Upper lobe of left lung (tissue), 6 donors: Measurements from ENCODE around the gene PLPP1. TPM values are rescaled to one million over a fixed set of nuclear protein-coding genes. Genes with fewer than 3 reads are reported as not detected.

Experiments
- ATAC-seq, 2 donors: fragments of 200-7000 bp; cut with Tn5 transposase; one replicate each; pipeline ENCODE4 v1.9.1; 2022; ENCODE audit warnings: mild to moderate bottlenecking in 2 of 2, moderate library complexity in 2 of 2; ENCODE audit not compliant: low FRiP score in 2 of 2
- DNase-seq, 2 donors: peaks; one replicate each; pipeline ENCODE4 v3.0.0-alpha.2; 2019 to 2020
- H3K27ac ChIP-seq, 4 donors: fragments of 200-600 bp; sonication (generic); one replicate each; pipeline ENCODE4 v1.5.1; 2016 to 2019
- H3K27me3 ChIP-seq, 4 donors: fragments of 200-600 bp; sonication (generic); one replicate each; pipeline ENCODE4 v1.5.1; 2017 to 2019
- H3K36me3 ChIP-seq, 4 donors: fragments of 200-600 bp; sonication (generic); one replicate each; pipeline ENCODE4 v1.5.1; 2016 to 2019
- H3K4me1 ChIP-seq, 4 donors: fragments of 200-600 bp; sonication (generic); one replicate each; pipeline ENCODE4 v1.5.1; 2018 to 2019
- H3K4me3 ChIP-seq, 4 donors: fragments of 200-600 bp; sonication (generic); one replicate each; pipeline ENCODE4 v1.5.1; 2017 to 2019; ENCODE audit warnings: mild to moderate bottlenecking in 2 of 4, moderate library complexity in 1 of 4
- H3K9me3 ChIP-seq, 4 donors: fragments of 200-600 bp; sonication (generic); one replicate each; pipeline ENCODE4 v1.5.1; 2018 to 2019
- CTCF ChIP-seq, 6 experiments: fragments of 450-650 bp in 4 of 6; fragments of 200-600 bp in 2 of 6; sonication (generic) in 2 of 6; IDR thresholded peaks; one replicate each; pipeline ENCODE4 v1.5.1; 2016 to 2019; ENCODE audit warnings: antibody characterized with exemption in 6 of 6
- EP300 ChIP-seq, 4 donors: sonication (generic); formaldehyde crosslinking; IDR thresholded peaks; one replicate each; pipeline ENCODE4 v1.5.1; 2017; ENCODE audit warnings: antibody characterized with exemption in 4 of 4, control low read depth in 2 of 4
- POLR2A ChIP-seq, 4 donors: fragments of 450-650 bp; IDR thresholded peaks; one replicate each; pipeline ENCODE4 v1.5.1; 2016 to 2017; ENCODE audit warnings: antibody characterized with exemption in 4 of 4, mild to moderate bottlenecking in 2 of 4
- POLR2AphosphoS5 ChIP-seq, 2 donors: sonication (generic); formaldehyde crosslinking; IDR thresholded peaks; one replicate each; pipeline ENCODE4 v1.5.1; 2017; ENCODE audit warnings: antibody characterized with exemption in 2 of 2
- WGBS, 2 donors: methylation state at CpG; one replicate each; pipeline ENCODE4 v1.1.5; 2017 to 2018; 5-methylcytosine and 5-hydroxymethylcytosine counted together
- total RNA-seq, 6 donors: library from RNA; depleted of rRNA in 4 of 6; stranded (reverse); fragments of >200 nt in 4 of 6; gene quantifications; one replicate each; pipeline versions ENCODE4 v1.1.0 to v1.2.1, GENCODE V29; 2016 to 2021
- donor health status: DM: no; HTN: no; CAD: no; lungs with moderate emphysema.
- donor health status: DM: no; HTN: yes; CAD: no; lungs with severe emphysema.

PLPP1 gene
- total RNA-seq, 6 donors from 2014 or later, result 21.0 to 125 (median 65.6) TPM

DNA sequence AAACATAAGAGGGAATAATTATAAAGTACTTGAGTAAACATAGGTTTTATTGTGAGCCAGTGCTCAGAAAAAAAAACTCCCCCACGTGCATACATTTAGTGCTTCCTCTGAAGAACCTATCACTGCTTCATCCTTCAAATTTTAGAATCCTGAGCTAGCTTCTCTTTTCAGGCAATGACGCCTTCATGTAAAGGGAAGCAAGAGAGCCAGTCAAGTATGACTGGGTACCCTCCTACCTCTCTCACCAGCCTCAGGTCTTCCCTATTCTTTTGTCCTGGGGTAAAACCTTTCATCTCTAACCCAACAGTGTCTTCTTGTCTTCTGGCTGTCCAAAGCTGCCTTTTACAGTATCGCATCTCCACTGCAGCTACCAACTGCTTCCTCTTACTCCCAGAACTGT lies 32.0 kb downstream of the PLPP1 start:
- Histone ChIP-seq H3K36me3 (no peaks in the 10 kb centered on the region), H3K4me3 (no peak overlapping the region), H3K4me1 (peaks cover 0 to 14% (median 7%) of the 10 kb centered on the region in 4 donors), H3K27me3 (no peaks in the 10 kb centered on the region), H3K27ac (no peak overlapping the region), H3K9me3 (no peaks in the 10 kb centered on the region)
- no peak for TF ChIP-seq EP300 (IDR thresholded peaks at IDR 0.05)
- TF ChIP-seq POLR2AphosphoS5 (IDR thresholded peaks at IDR 0.05), result no peak
- no peak for TF ChIP-seq POLR2A (IDR thresholded peaks at IDR 0.05)
- TF ChIP-seq CTCF (IDR thresholded peaks at IDR 0.05), result no peak
- DNase-seq (no peak), ATAC-seq (no peak)
- WGBS, 2 donors, result 78 to 85% methylated on average over 3 of the region's 3 CpGs

- 70 to 72% methylated on average over 2 of the region's 2 CpGs for WGBS, 2 donors
- Histone ChIP-seq H3K9me3 (no peaks in the 10 kb centered on the region), H3K27me3 (no peaks in the 10 kb centered on the region), H3K27ac (no peak overlapping the region), H3K4me3 (no peak overlapping the region), H3K4me1 (peaks cover 0 to 5% (median 0%) of the 10 kb centered on the region in 4 donors), H3K36me3 (no peaks in the 10 kb centered on the region)
- ATAC-seq (no peak), DNase-seq (no peak)
- no peak for TF ChIP-seq CTCF (IDR thresholded peaks at IDR 0.05)
- no peak for TF ChIP-seq POLR2A (IDR thresholded peaks at IDR 0.05)
- TF ChIP-seq POLR2AphosphoS5 (IDR thresholded peaks at IDR 0.05), result no peak
- TF ChIP-seq EP300 (IDR thresholded peaks at IDR 0.05), result no peak
These were observed 36.3 kb downstream of the PLPP1 start for GRCh38 chr5:55498457-55498856.

DNA sequence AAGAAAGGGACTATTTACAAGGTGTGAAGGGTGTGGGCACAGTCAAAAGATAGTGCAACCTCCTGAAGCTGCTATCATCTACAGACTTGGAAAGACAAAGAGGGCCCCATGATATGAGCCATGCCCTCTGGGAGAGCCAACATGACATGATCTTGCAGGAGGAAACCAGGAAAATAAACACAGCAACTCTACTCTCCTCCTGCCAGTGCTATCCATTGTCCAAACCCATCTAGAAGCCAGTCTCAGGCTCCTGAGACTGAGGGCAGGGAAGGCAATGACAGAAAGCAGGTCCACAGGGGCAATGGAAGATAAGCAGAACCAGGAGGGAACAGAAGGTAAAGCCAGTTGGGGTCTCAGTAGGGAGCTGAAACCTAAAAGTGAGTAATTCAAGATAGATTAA lies 37.1 kb downstream of the PLPP1 start:
- Histone ChIP-seq H3K27me3 (no peaks in the 10 kb centered on the region), H3K4me1 (peaks cover 0 to 5% (median 0%) of the 10 kb centered on the region in 4 donors), H3K27ac (peak overlapping the region in 1 of 4 donors; percentile 6), H3K9me3 (no peaks in the 10 kb centered on the region), H3K4me3 (no peak overlapping the region), H3K36me3 (no peaks in the 10 kb centered on the region)
- no peak for TF ChIP-seq POLR2AphosphoS5 (IDR thresholded peaks at IDR 0.05)
- DNase-seq (no peak), ATAC-seq (no peak)

DNA sequence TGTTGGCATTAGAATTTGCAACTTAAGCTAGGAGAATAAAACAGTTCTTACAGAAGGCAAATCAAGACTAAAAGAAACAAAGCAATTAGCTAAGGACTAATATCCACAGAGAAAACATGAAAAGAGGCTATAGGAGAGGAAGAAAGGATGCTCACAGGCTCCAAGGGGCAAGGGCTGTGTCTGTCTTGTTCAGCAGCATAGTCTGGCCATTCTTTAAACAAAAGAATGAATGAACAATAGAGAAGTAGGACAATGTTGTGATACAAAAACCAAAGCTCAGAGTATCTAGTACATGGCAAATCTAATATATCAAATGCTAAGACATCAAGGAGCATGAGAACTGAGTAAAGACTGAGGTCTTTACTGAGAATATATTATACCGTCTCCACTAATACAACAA lies 39.5 kb downstream of the PLPP1 start:
- no peak for TF ChIP-seq POLR2A (IDR thresholded peaks at IDR 0.05)
- TF ChIP-seq CTCF (IDR thresholded peaks at IDR 0.05), result no peak
- no peak for TF ChIP-seq POLR2AphosphoS5 (IDR thresholded peaks at IDR 0.05)
- TF ChIP-seq EP300 (IDR thresholded peaks at IDR 0.05), result no peak
- DNase-seq (no peak), ATAC-seq (no peak)
- Histone ChIP-seq H3K4me3 (no peak overlapping the region), H3K27me3 (no peaks in the 10 kb centered on the region), H3K9me3 (no peaks in the 10 kb centered on the region), H3K27ac (no peak overlapping the region), H3K4me1 (peaks cover 0 to 5% (median 0%) of the 10 kb centered on the region in 4 donors), H3K36me3 (no peaks in the 10 kb centered on the region)
- 94 to 100% methylated on average over 1 of the region's 1 CpG for WGBS, 2 donors

DNA sequence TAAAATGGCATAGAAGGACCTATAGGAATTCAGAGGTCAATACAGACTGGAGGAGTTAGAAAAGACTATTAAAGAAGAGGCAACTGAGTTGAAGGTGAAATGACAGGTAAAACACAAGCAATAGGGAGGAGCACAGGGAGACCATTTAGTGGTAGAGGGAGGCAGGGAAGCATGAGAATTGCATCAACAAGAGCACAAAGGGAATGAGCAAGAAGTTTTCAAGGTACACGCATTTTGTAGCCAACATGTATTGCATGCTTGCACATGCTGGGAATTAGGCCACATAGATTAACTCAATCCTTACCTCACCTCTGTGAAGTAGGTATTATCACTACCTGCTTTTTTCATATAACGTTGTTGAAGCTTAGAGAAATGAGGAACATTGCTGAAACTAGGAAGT lies 42.3 kb downstream of the PLPP1 start:
- Histone ChIP-seq H3K4me1 (no peaks in the 10 kb centered on the region), H3K9me3 (no peaks in the 10 kb centered on the region), H3K27me3 (no peaks in the 10 kb centered on the region), H3K36me3 (no peaks in the 10 kb centered on the region), H3K4me3 (no peak overlapping the region), H3K27ac (no peak overlapping the region)
- no peak for ATAC-seq
- DNase-seq, result no peak
- WGBS, 2 donors, result 83 to 85% methylated on average over 2 of the region's 2 CpGs
- no peak for TF ChIP-seq EP300 (IDR thresholded peaks at IDR 0.05)
- no peak for TF ChIP-seq POLR2AphosphoS5 (IDR thresholded peaks at IDR 0.05)
- TF ChIP-seq CTCF (IDR thresholded peaks at IDR 0.05), result no peak
- no peak for TF ChIP-seq POLR2A (IDR thresholded peaks at IDR 0.05)
